Measurements from ENCODE around the gene CD79A.

GRCh38 chr19:41853344-41853743 is 23.7 kb upstream of the CD79A start:
- TF ChIP-seq CTCF (IDR thresholded peaks at IDR 0.05) (no peak), POLR2A (IDR thresholded peaks at IDR 0.05) (no peak)

All from breast epithelium (tissue), 3 donors.